ENCODE data around the gene TTR. TPM values are rescaled to one million over a fixed set of nuclear protein-coding genes. Genes with fewer than 3 reads are reported as not detected.

The TTR gene
- total RNA-seq, 4 donors from 2014 or later = not detected

DNA sequence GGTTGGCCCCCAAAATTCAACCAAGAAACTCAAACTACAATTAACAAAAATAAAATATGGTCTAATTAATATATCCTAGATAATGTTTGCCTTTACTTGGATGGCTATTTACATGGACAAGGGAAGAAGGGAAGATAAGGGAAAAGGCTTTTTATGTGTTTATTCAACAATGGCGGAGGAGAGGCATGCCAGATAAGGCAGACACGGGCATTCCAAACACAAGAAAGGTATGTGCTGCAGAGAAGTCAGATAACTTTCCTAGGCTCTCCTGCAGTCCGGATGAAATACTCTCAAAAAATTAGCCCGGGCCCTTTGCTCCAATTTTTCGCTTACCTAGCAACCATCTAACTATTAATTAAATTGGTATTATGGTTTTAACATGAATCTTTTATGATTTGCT lies 5.1 kb upstream of the TTR start:
- TF ChIP-seq, protein P1, sequence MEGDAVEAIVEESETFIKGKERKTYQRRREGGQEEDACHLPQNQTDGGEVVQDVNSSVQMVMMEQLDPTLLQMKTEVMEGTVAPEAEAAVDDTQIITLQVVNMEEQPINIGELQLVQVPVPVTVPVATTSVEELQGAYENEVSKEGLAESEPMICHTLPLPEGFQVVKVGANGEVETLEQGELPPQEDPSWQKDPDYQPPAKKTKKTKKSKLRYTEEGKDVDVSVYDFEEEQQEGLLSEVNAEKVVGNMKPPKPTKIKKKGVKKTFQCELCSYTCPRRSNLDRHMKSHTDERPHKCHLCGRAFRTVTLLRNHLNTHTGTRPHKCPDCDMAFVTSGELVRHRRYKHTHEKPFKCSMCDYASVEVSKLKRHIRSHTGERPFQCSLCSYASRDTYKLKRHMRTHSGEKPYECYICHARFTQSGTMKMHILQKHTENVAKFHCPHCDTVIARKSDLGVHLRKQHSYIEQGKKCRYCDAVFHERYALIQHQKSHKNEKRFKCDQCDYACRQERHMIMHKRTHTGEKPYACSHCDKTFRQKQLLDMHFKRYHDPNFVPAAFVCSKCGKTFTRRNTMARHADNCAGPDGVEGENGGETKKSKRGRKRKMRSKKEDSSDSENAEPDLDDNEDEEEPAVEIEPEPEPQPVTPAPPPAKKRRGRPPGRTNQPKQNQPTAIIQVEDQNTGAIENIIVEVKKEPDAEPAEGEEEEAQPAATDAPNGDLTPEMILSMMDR (IDR thresholded peaks at IDR 0.05) = no peak
- ATAC-seq (ENCODE audit: low FRiP score) (no peak), DNase-seq (ENCODE audit: low spot score) (no peak)

DNA sequence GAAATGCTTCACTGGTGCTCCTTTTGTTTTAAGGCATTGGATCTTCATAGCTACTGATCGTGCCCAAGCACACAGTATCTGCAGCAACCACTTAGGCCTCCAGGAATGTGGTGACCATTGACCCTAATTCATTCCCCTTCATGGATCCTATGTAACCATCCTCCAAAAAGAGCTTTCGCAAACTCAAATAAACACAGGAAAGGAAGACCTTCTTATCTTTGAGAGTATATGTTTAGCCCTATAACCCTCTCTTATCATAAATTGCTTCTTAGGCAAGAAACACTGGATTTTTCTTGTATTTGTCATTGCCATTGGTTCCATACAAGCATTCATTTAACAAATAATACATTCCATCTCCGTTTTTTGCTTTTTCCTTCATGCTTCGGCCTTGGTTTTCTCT lies 4.1 kb upstream of the TTR start:
- ATAC-seq (ENCODE audit: low FRiP score) (no peak), DNase-seq (ENCODE audit: low spot score) (no peak)

DNA sequence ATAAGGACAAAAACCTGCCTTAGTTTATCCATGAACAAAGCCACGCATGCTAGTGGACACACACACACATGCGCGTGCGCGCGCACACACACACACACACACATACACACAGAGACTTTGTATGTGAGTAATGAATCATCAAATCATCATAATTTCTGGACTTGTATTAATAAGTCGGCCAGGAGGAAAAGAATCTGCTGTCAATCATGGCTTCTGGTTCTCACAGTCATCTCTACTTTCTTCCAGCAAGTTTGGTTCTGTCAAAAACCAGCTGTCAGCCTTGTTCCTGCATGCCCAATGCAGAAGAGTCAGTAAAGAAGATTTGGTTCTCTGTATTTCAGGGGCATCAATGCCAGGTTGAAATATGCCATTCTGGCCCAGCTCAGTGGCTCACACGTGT lies 1.1 kb upstream of the TTR start:
- TF ChIP-seq, protein P1 (IDR thresholded peaks at IDR 0.05) = no peak
- DNase-seq (ENCODE audit: low spot score) (no peak), ATAC-seq (ENCODE audit: low FRiP score) (no peak)

More for the DNA sequence above, 4.1 kb upstream of the TTR start:
- TF ChIP-seq, protein P1 (IDR thresholded peaks at IDR 0.05) = no peak

DNA sequence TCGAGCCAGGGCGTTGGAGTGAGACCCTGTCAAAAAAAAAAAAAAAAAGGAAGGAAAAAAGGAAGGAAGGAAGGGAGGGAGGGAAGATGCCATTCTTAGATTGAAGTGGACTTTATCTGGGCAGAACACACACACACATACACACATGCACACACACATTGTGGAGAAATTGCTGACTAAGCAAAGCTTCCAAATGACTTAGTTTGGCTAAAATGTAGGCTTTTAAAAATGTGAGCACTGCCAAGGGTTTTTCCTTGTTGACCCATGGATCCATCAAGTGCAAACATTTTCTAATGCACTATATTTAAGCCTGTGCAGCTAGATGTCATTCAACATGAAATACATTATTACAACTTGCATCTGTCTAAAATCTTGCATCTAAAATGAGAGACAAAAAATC lies 564 bp upstream of the TTR start:
- DNase-seq (ENCODE audit: low spot score) = no peak
- ATAC-seq (ENCODE audit: low FRiP score) = no peak
- TF ChIP-seq, protein P1 (IDR thresholded peaks at IDR 0.05) = no peak

DNA sequence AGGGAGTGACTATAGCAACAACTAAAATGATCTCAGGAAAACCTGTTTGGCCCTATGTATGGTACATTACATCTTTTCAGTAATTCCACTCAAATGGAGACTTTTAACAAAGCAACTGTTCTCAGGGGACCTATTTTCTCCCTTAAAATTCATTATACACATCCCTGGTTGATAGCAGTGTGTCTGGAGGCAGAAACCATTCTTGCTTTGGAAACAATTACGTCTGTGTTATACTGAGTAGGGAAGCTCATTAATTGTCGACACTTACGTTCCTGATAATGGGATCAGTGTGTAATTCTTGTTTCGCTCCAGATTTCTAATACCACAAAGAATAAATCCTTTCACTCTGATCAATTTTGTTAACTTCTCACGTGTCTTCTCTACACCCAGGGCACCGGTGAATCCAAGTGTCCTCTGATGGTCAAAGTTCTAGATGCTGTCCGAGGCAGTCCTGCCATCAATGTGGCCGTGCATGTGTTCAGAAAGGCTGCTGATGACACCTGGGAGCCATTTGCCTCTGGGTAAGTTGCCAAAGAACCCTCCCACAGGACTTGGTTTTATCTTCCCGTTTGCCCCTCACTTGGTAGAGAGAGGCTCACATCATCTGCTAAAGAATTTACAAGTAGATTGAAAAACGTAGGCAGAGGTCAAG lies 955 bp downstream of the TTR start:
- DNase-seq (ENCODE audit: low spot score) (no peak), ATAC-seq (ENCODE audit: low FRiP score) (no peak)
- TF ChIP-seq, protein P1 (IDR thresholded peaks at IDR 0.05) = no peak

DNA sequence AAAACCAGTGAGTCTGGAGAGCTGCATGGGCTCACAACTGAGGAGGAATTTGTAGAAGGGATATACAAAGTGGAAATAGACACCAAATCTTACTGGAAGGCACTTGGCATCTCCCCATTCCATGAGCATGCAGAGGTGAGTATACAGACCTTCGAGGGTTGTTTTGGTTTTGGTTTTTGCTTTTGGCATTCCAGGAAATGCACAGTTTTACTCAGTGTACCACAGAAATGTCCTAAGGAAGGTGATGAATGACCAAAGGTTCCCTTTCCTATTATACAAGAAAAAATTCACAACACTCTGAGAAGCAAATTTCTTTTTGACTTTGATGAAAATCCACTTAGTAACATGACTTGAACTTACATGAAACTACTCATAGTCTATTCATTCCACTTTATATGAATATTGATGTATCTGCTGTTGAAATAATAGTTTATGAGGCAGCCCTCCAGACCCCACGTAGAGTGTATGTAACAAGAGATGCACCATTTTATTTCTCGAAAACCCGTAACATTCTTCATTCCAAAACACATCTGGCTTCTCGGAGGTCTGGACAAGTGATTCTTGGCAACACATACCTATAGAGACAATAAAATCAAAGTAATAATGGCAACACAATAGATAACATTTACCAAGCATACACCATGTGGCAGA lies 3.6 kb downstream of the TTR start:
- ATAC-seq (ENCODE audit: low FRiP score) = no peak

More for the DNA sequence above, 3.6 kb downstream of the TTR start:
- DNase-seq (ENCODE audit: low spot score) = no peak
- TF ChIP-seq, protein P1 (IDR thresholded peaks at IDR 0.05) = no peak
